SK-MEL-5 (cell line): ENCODE data around the gene CNTNAP2. TPM values are rescaled to one million over a fixed set of nuclear protein-coding genes. Genes with fewer than 3 reads are reported as not detected.

Experiments
- DNase-seq: peaks from one replicate; pipeline ENCODE4 v3.0.0-alpha.2; 2016; ENCODE audit warnings: low read depth, low spot score
- in situ Hi-C: cut with HindIII; loops from 2 replicates; pipeline ENCODE4 v1.10.0; 2016; ENCODE audit warnings: low sequenced_read_pairs, high pct_unique_total_duplicates, low pct_unique_long_range_greater_than_20kb
- total RNA-seq: library from RNA; depleted of rRNA; stranded (reverse); fragments of >200 nt; shearing (Covaris generic); gene quantifications from 2 replicates; pipeline ENCODE4 v1.2.3, GENCODE V29; 2014

Gene CNTNAP2
- total RNA-seq, 1 experiment from 2014 or later = not detected

DNA sequence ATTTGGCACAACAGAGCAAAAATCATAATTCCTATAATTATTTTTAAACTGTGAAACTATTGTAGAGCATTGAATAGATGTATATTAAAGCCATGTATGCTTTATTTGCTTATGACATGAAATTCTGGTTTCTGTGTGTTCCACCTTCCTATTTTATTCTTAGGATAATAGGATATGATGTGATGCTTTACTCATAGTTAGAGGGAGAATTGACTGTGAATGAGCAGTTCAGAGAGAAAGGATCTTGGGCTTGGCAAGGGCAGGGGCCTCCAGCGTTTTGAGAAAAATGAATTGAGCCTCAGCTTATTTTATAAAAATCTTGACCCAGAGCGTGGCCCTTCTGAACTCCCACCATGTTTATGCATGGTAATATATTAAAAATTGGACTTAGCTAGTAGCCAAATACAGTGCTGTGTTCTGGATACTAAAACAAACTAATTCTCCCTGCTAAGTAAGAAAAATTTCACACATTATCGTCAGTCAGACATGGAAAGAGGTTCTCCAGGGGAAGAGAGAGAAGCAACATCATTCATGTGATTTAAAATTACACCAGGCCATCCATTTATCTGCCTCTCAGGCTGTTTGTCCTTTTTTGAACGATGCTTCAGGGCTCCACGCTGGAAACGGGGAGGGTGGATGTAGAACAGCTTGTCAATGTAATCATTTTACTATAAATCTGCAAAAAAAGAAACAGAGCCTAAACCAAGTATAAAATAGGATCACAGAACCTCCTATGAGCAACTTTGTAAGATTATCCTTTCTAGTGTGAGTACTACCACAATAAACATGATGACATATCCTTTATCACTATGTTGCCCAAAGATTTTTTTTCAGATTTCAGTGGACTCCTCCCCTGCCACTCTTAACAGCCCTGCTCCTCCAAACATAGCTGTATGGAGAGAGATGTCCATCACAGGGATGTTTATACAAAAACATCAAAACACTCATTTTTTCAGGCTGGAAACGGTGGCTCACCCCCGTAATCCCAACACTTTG is 2215.9 kb downstream of the CNTNAP2 start:
- in situ Hi-C loops = no loop called here
- no peak for DNase-seq

- in situ Hi-C loops = no loop called here
- no peak for DNase-seq
Observed at GRCh38 chr7:148334441-148334956, 2217.9 kb downstream of the CNTNAP2 start.

DNA sequence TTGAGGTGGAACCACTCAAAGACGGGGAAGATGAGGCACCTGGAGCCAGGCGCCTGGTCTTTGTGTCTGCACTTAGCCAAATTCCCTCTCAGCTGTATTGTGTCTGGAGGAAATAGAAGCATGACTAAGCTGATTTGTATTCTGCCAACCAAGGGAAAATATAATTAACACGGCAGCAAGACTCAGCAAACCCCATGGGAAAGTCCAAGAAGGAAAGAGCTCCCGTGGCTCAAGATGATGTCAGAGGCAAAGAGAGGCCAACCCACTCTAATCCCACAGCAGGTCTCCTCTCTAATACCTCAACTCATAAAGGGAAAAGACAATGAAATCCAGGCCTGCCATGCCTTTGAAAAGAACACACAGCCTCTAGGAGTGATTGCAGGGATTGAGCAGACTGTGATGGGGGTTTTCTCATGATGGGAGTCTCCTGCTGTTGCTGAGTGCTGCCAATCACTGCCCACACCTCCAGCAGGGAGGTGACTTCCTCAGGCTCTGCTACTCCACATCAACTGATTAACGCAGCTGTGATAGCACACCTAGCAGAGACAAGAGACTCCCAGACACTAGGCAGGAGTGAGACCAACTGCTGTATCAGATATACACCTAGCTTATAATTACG is 2218.5 kb downstream of the CNTNAP2 start:
- no peak for DNase-seq
- in situ Hi-C loops = no loop called here

DNA sequence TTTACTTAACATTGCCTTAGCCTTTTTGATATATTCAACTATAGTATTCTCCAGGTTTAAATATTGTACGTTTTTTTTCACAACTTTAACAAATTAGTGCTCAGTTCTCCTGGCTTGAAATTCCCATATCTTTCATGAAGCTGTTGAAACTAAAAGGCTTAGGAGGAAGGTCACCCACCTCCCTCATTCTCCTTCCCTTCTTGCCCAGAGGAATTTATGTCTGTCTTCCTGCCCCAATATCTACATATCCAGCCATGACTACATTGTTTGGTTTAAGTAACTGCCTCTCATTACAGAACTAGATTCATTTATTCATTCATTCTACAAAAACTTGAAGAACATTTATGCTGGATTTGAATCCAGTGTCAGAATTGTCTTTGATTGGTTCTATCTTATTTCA is 2219.2 kb downstream of the CNTNAP2 start:
- DNase-seq = no peak

DNA sequence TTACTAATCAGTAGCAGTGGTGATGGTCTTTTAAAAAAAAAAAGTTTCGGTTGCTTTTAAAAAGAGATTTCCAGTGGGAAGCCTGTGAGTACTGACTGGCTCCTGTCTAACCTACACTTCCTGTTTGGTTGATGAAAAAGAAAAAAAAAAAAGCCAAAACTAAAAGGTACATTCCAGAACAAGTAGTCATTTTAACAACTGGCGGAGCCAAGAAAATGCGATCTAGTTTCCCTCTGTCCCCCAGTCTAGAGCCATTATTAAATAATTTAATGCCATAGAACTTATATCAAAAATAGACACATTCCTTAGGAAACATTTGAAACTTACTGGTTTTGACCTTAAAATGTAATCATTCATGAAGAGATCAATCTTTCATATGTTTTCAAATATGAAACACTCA is 2219.8 kb downstream of the CNTNAP2 start:
- in situ Hi-C loops = no loop called here
- DNase-seq = no peak

More for the DNA sequence above, 2219.2 kb downstream of the CNTNAP2 start:
- in situ Hi-C loops = no loop called here

DNA sequence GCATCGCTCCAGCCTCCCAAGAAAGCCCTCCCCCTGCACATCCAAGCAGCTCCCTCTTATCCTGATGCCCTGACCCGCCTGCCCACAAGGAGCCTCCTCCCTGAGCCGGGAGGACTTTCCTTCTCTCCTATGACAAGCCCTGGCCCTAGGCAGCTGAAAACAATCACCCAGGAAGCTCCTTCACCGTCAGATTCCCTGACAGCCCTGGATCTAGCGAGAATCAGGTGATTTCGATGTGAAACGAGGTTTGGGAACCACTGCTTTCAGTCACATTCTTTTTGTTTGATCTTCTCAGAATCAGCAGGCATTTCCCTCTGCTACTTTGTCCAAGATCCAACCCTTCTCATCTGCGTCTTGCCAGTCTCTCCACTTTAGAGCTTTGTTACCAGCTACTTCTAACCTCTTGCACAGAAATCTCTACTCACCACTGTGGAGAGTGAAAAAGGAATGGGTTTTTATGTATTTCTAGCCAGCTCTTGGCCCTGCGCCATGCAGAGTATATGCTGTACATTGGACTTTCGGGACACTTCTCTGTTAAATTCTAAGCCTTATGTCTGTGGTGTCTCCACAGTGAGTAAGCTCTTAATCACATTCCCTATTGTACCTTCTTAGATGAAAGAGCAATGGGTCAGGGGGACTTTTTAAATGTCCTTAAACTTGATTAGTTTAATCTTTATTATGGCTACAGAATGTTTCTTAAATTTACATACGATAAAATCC is 2220.8 kb downstream of the CNTNAP2 start:
- DNase-seq = no peak

DNA sequence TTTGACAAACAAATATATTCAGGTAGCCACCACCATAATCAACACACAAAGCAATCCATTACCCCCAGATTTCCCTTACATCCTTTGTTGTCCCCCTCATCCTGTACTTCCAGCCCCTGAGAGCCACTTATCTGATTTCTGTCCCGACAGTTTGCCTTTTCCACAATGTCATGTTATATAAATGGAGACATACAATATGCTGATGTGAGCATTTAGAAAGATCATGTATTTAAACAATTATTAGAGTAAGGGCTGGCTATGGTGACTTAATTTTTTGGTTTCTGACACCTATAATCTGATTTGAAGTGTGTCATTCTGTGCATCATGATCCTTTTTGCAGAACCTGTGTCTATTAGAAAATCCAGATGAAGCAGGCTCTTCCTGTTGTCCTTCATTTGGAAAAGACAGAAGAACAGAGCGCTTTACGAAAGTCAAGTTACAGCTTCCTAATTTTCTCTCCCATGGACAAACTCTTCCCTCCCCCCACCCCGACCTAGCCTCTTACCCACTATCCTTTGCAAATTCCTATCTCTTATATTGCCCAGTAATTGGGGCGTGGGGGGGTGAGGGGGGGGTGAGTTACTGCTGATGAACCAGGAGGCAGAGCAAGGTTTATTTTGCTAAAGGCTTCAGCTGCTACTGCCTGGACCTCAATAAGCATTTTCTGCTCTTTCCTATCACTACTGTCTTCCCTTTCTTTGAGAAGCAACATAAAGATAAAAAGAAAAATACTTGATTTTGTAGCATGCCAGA is 2221.6 kb downstream of the CNTNAP2 start:
- no peak for DNase-seq
- in situ Hi-C loops = no loop called here

More for the DNA sequence above, 2220.8 kb downstream of the CNTNAP2 start:
- in situ Hi-C loops = no loop called here

- in situ Hi-C loops = no loop called here
- no peak for DNase-seq
Observed at GRCh38 chr7:148340438-148341280, 2224.1 kb downstream of the CNTNAP2 start.

GRCh38 chr7:148344406-148344805 is 2227.8 kb downstream of the CNTNAP2 start:
- in situ Hi-C loops = no loop called here
- DNase-seq = no peak

- no peak for DNase-seq
- in situ Hi-C loops = no loop called here
Observed at GRCh38 chr7:148347981-148348380, 2231.4 kb downstream of the CNTNAP2 start.

GRCh38 chr7:148348466-148348865 is 2231.9 kb downstream of the CNTNAP2 start:
- in situ Hi-C loops = no loop called here
- no peak for DNase-seq

DNA sequence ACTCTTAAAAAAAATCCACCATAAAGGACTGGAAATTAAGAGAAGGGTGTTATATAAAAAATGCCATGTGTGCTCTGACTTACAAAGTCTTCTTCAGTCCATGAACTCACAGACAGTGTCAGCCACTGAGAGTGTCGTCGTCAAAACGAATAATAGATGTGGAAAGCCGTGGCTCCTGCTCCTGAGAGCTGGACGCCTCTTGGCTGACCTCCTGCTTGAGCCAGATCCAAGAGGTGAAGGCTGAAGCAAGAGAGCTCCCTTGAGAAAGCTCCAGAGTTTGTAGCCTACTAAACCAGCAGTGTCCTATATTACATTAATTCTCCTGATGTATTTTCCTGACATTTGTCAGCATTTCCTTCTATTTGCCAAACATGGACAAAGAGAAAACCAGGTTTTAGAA is 2239.7 kb downstream of the CNTNAP2 start:
- no peak for DNase-seq
- in situ Hi-C loops = no loop called here

- no peak for DNase-seq
- in situ Hi-C loops = no loop called here
Observed at GRCh38 chr7:148362541-148362940, 2245.9 kb downstream of the CNTNAP2 start.

GRCh38 chr7:148367731-148368475 is 2251.3 kb downstream of the CNTNAP2 start:
- in situ Hi-C loops = no loop called here
- no peak for DNase-seq

- in situ Hi-C loops = no loop called here
- no peak for DNase-seq
Observed at GRCh38 chr7:148368562-148368961, 2252.0 kb downstream of the CNTNAP2 start.
